Cardiac muscle cell (in vitro differentiated cells and primary cell): Measurements from ENCODE around the gene IFITM5. TPM values are rescaled to one million over a fixed set of nuclear protein-coding genes. Genes with fewer than 3 reads are reported as not detected.
A peak's percentile ranks its signal among the peaks of the same experiment; 100 is the strongest.
"Not testable (repeated sequence)": the region's sequence is repeated elsewhere in the genome, so short reads cannot be mapped to it uniquely, and the experiment has no call there.

ENCODE experiments used
- DNase-seq, 2 donors: peaks; one replicate each; pipeline versions ENCODE4 v3.0.0 to v3.0.0-alpha.2; 2010 to 2017; ENCODE audit warnings: low read depth in 1 of 2, low spot score in 1 of 2
- H3K27ac ChIP-seq: fragments of 200-600 bp; sonication (generic); 2 replicates; pipeline ENCODE4 v1.5.1; 2016
- H3K27me3 ChIP-seq: fragments of 200-600 bp; sonication (generic); 2 replicates; pipeline ENCODE4 v1.6.0; 2016; ENCODE audit warnings: control low read depth
- H3K36me3 ChIP-seq: fragments of 200-600 bp; sonication (generic); 2 replicates; pipeline ENCODE4 v1.5.1; 2016; ENCODE audit warnings: control low read depth
- H3K4me1 ChIP-seq: fragments of 200-600 bp; sonication (generic); 2 replicates; pipeline ENCODE4 v1.8.1; 2017; ENCODE audit warnings: low read depth, mild to moderate bottlenecking, mixed run types
- H3K4me3 ChIP-seq: fragments of 200-600 bp; sonication (generic); 2 replicates; pipeline ENCODE4 v1.5.1; 2016; ENCODE audit warnings: mild to moderate bottlenecking
- H3K9me3 ChIP-seq: fragments of 200-600 bp; sonication (generic); 2 replicates; pipeline ENCODE4 v1.5.1; 2017; ENCODE audit warnings: low read depth, mild to moderate bottlenecking, control low read depth
- CTCF ChIP-seq: IDR thresholded peaks from 2 replicates; pipeline ENCODE4 v1.5.1; 2012; ENCODE audit warnings: low read depth, mild to moderate bottlenecking, low read length
- polyA plus RNA-seq: library from polyadenylated mRNA; unstranded; fragments of >200 nt; fragmentation: Nextera tagmentation; extraction: Ambion mirVana; gene quantifications from 2 replicates; pipeline ENCODE4 v1.2.1, GENCODE V29; 2016
- total RNA-seq: library from RNA; depleted of rRNA; stranded (reverse); fragments of >200 nt; gene quantifications from 2 replicates; pipeline ENCODE4 v1.2.3, GENCODE V29; 2016

The IFITM5 gene
- total and polyA plus RNA-seq, 2 experiments from 2014 or later, result not detected

GRCh38 chr11:288478-289397 is 10.6 kb downstream of the IFITM5 start, which contains the start of gene PGGHG:
TSS of gene PGGHG (plus strand) at chr11:289126. CDS start at chr11:289817, 691 bp downstream.
- no peak for TF ChIP-seq CTCF
- Histone ChIP-seq H3K36me3 (no peaks in the 10 kb centered on the region), H3K27ac (no peak within 1 kb of the TSS), H3K4me3 (peak within 1 kb of the TSS; percentile 72), H3K27me3 (peaks cover 16% of the 10 kb centered on the region), H3K4me1 (no peaks in the 10 kb centered on the region), H3K9me3 (no peaks in the 10 kb centered on the region)
- peak; percentile 50 to 78 for DNase-seq

- Histone ChIP-seq H3K27me3 (peaks cover 16% of the 10 kb centered on the region), H3K27ac (no peak overlapping the region), H3K9me3 (no peaks in the 10 kb centered on the region), H3K4me1 (no peaks in the 10 kb centered on the region), H3K4me3 (peak overlapping the region; percentile 72), H3K36me3 (no peaks in the 10 kb centered on the region)
- no peak for DNase-seq
- TF ChIP-seq CTCF, result no peak
Measured at GRCh38 chr11:287821-288477, 11.4 kb downstream of the IFITM5 start.

- H3K9me3 ChIP-seq, H3K4me1 ChIP-seq, DNase-seq, H3K4me3 ChIP-seq, H3K36me3 ChIP-seq, H3K27ac ChIP-seq: not testable (repeated sequence)
- peaks cover 24% of the 10 kb centered on the region for H3K27me3 ChIP-seq
Measured at GRCh38 chr11:286977-287820, 12.1 kb downstream of the IFITM5 start.

- Histone ChIP-seq H3K27ac (no peak overlapping the region), H3K36me3 (no peaks in the 10 kb centered on the region), H3K4me1 (no peaks in the 10 kb centered on the region), H3K9me3 (no peaks in the 10 kb centered on the region), H3K27me3 (peaks cover 37% of the 10 kb centered on the region), H3K4me3 (no peak overlapping the region)
- no peak for DNase-seq
- TF ChIP-seq CTCF, result no peak
Measured at GRCh38 chr11:285894-286220, 13.5 kb downstream of the IFITM5 start.

GRCh38 chr11:285021-285893 is 14.1 kb downstream of the IFITM5 start:
- no peak for TF ChIP-seq CTCF
- no peak for DNase-seq
- Histone ChIP-seq H3K4me3 (no peak overlapping the region), H3K36me3 (no peaks in the 10 kb centered on the region), H3K27me3 (peaks cover 43% of the 10 kb centered on the region), H3K4me1 (no peaks in the 10 kb centered on the region), H3K27ac (no peak overlapping the region), H3K9me3 (no peaks in the 10 kb centered on the region)
